Measurements from ENCODE around the gene HSD17B7.
"Not testable (repeated sequence)": the region's sequence is repeated elsewhere in the genome, so short reads cannot be mapped to it uniquely, and the experiment has no call there.

- TF ChIP-seq CTCF (IDR thresholded peaks at IDR 0.05 in 2 of 3, conservative IDR thresholded peaks at IDR 0.05 in 1 of 3; ENCODE audit: insufficient read depth in 2 of 3, low read depth in 1 of 3, low read length in 3 of 3); REST (IDR thresholded peaks at IDR 0.05; ENCODE audit: borderline replicate concordance); REST (CRISPR knock-in tag; IDR thresholded peaks at IDR 0.05; ENCODE audit: low read depth): not testable (repeated sequence)
These were observed 469 bp downstream of the HSD17B7 start for GRCh38 chr1:162790985-162791357.

Data from K562 (cell line).